HepG2 (cell line): ENCODE measurements around the gene CCDC70. TPM values are rescaled to one million over a fixed set of nuclear protein-coding genes. Genes with fewer than 3 reads are reported as not detected.

ENCODE experiments used
- ATAC-seq: fragments of 200-7000 bp; cut with Tn5 transposase; 3 replicates; pipeline ENCODE4 v1.9.1; 2020; ENCODE audit warnings: mild to moderate bottlenecking, moderate library complexity
- BruUV-seq: library from RNA; stranded (reverse); fragments of 400-500 nt; replicated peaks from 2 replicates; lab custom pipeline; 2021; lab: Mats Ljungman, UMichigan
- CTCF ChIA-PET: fragments of 300-600 bp; formaldehyde crosslinking; extraction: SDS; loops from one replicate; lab custom pipeline; 2021; ENCODE audit warnings: low total read pairs, inconsistent platforms, low intra/inter-chr PET ratio; lab: Yijun Ruan, JAX
- POLR2A ChIA-PET: fragments of 350-600 bp; sonication (Branson Sonifier 250); formaldehyde crosslinking; loops from one replicate; lab custom pipeline; 2020; ENCODE audit warnings: antibody characterized with exemption, inconsistent platforms; lab: Yijun Ruan, JAX
- DNase-seq: peaks from one replicate; pipeline ENCODE4 v3.0.0-alpha.2; 2015; ENCODE audit warnings: low spot score
- FAIRE-seq: peaks from 3 replicates; lab custom pipeline; 2011; peaks lifted over from hg19 to GRCh38; lab: Jason Lieb, UNC
- H2AFZ ChIP-seq: one replicate; pipeline ENCODE4 v1.6.1; 2011; ENCODE audit warnings: low read length, inconsistent platforms
- H3K27ac ChIP-seq: fragments of 300-600 bp; 3 replicates; pipeline ENCODE4 v1.8.0; 2011; ENCODE audit warnings: mixed run types, mild to moderate bottlenecking, mixed read lengths, low read length, inconsistent platforms; ENCODE audit not compliant: insufficient read depth; ENCODE audit errors: extremely low read length
- H3K27me3 ChIP-seq, 2 experiments: fragments of 200-600 bp in 1 of 2; 2 replicates in 1 of 2; 3 replicates in 1 of 2; pipeline versions ENCODE4 v1.6.0 to v1.8.0; 2011; ENCODE audit warnings: low read length in 2 of 2, mild to moderate bottlenecking in 2 of 2, moderate library complexity in 2 of 2, inconsistent platforms in 1 of 2; ENCODE audit not compliant: insufficient read depth in 2 of 2, control insufficient read depth in 1 of 2
- H3K36me3 ChIP-seq, 2 experiments: fragments of 200-600 bp in 1 of 2; replicated peaks in 1 of 2; 2 replicates in 1 of 2; 3 replicates in 1 of 2; pipeline versions ENCODE4 v1.5.1 to v1.8.0; 2011; ENCODE audit warnings: low read length in 2 of 2, inconsistent platforms in 1 of 2; ENCODE audit not compliant: insufficient read depth in 2 of 2, control insufficient read depth in 1 of 2
- H3K4me1 ChIP-seq: 2 replicates; pipeline ENCODE4 v1.5.1; 2012; ENCODE audit warnings: low read length, inconsistent platforms; ENCODE audit not compliant: insufficient read depth
- H3K4me2 ChIP-seq: 2 replicates; pipeline ENCODE4 v1.6.0; 2011; ENCODE audit warnings: low read depth, low read length, inconsistent platforms
- H3K4me3 ChIP-seq, 3 experiments: fragments of 200-600 bp in 1 of 3; sonication (generic), shearing (Covaris generic) in 1 of 3; replicated peaks in 1 of 3; 2 replicates each; pipeline ENCODE4 v1.5.1; 2011 to 2016; ENCODE audit warnings: low read length in 3 of 3, inconsistent platforms in 2 of 3, low read depth in 2 of 3, mild to moderate bottlenecking in 2 of 3, control low read depth in 1 of 3, mixed read lengths in 1 of 3; ENCODE audit not compliant: insufficient read depth in 1 of 3
- H3K79me2 ChIP-seq: one replicate; pipeline ENCODE4 v1.6.1; 2011; ENCODE audit warnings: low read length, inconsistent platforms; ENCODE audit not compliant: insufficient read depth
- H3K9ac ChIP-seq: 2 replicates; pipeline ENCODE4 v1.6.0; 2011; ENCODE audit warnings: mild to moderate bottlenecking, low read depth, low read length, inconsistent platforms; ENCODE audit not compliant: insufficient read depth
- H3K9me3 ChIP-seq: 2 replicates; pipeline ENCODE4 v1.5.1; 2012; ENCODE audit warnings: mild to moderate bottlenecking, low read length
- H4K20me1 ChIP-seq: 2 replicates; pipeline ENCODE4 v1.6.0; 2011; ENCODE audit warnings: inconsistent platforms, mild to moderate bottlenecking, low read length, moderate library complexity; ENCODE audit not compliant: insufficient read depth
- LBX2 ChIP-seq: sonication (generic); formaldehyde crosslinking; IDR thresholded peaks from 2 replicates; pipeline ENCODE4 v1.5.0; 2020; ENCODE audit warnings: missing genetic modification reagents, mild to moderate bottlenecking, borderline replicate concordance
- NCOR1 ChIP-seq: fragments of 200-600 bp; sonication (generic); IDR thresholded peaks from 2 replicates; pipeline ENCODE4 v1.7.0; 2017; ENCODE audit warnings: antibody characterized with exemption, low read length, borderline replicate concordance
- NKX3-1 ChIP-seq: sonication (generic); formaldehyde crosslinking; IDR thresholded peaks from 2 replicates; pipeline ENCODE4 v1.5.0; 2020; ENCODE audit warnings: missing genetic modification reagents
- U2AF2 ChIP-seq: fragments of 200-400 bp; formaldehyde crosslinking; IDR thresholded peaks from 2 replicates; pipeline ENCODE4 v1.6.1; 2017; ENCODE audit warnings: low read depth, mild to moderate bottlenecking, low read length
- ZNF619 ChIP-seq: sonication (generic); formaldehyde crosslinking; IDR thresholded peaks from 2 replicates; pipeline ENCODE4 v1.4.0; 2020; ENCODE audit warnings: mild to moderate bottlenecking, missing genetic modification reagents
- ZNF737 ChIP-seq: sonication (generic); formaldehyde crosslinking; IDR thresholded peaks from 2 replicates; pipeline ENCODE4 v1.5.0; 2020; ENCODE audit warnings: missing genetic modification reagents, mild to moderate bottlenecking, borderline replicate concordance
- WGBS: methylation state at CpG from one replicate; pipeline ENCODE4 v1.1.6; 2017; ENCODE audit warnings: low lambda C conversion rate; 5-methylcytosine and 5-hydroxymethylcytosine counted together
- in situ Hi-C: cut with HindIII; loops from 2 replicates; pipeline ENCODE4 v1.10.0; 2017; ENCODE audit warnings: low pct_unique_long_range_greater_than_20kb; ENCODE audit not compliant: extremely low pct_ligation_motif_present
- intact Hi-C: fragments of 100-400 bp; cut with micrococcal nuclease; formaldehyde crosslinking; loops from one replicate; pipeline ENCODE4 v1.10.0; 2022; ENCODE audit not compliant: unreplicated experiment
- polyA plus RNA-seq, 8 experiments: library from polyadenylated mRNA; depleted of rRNA in 3 of 8; stranded (reverse) in 7 of 8; unstranded in 1 of 8; fragments of >200 nt; fragmentation: Illumina TruSeq in 4 of 8; extraction: Trizol in 4 of 8; gene quantifications; 2 replicates each; pipeline versions ENCODE4 v1.2.1 to v1.2.3, GENCODE V29; 2011 to 2016; ENCODE audit warnings: low read depth in 4 of 8, missing spikeins in 1 of 8, mixed read lengths in 1 of 8; ENCODE audit not compliant: insufficient read depth in 1 of 8
- total RNA-seq, 5 experiments: library from RNA; depleted of rRNA; stranded (reverse); fragments of >200 nt; fragmentation: Illumina TruSeq; extraction: Trizol; gene quantifications; 2 replicates each; pipeline ENCODE4 v1.2.3, GENCODE V29; 2016; ENCODE audit warnings: low read depth in 1 of 5
- TF ChIP-seq, protein P1 (sequence below): sonication (generic); formaldehyde crosslinking; IDR thresholded peaks from 2 replicates; pipeline ENCODE4 v1.5.0; 2020; ENCODE audit warnings: missing genetic modification reagents
- TF ChIP-seq, protein P2 (sequence below): sonication (generic); formaldehyde crosslinking; IDR thresholded peaks from 2 replicates; pipeline ENCODE4 v1.5.1; 2020; ENCODE audit warnings: missing genetic modification reagents, mild to moderate bottlenecking, borderline replicate concordance

CCDC70 gene
- total and polyA plus RNA-seq, 2 of the 13 experiments (the other 11 are each of a cell fraction or from before 2014, with no cell fraction given): 0.13 TPM; not detected in 1

- TF ChIP-seq, protein P1, sequence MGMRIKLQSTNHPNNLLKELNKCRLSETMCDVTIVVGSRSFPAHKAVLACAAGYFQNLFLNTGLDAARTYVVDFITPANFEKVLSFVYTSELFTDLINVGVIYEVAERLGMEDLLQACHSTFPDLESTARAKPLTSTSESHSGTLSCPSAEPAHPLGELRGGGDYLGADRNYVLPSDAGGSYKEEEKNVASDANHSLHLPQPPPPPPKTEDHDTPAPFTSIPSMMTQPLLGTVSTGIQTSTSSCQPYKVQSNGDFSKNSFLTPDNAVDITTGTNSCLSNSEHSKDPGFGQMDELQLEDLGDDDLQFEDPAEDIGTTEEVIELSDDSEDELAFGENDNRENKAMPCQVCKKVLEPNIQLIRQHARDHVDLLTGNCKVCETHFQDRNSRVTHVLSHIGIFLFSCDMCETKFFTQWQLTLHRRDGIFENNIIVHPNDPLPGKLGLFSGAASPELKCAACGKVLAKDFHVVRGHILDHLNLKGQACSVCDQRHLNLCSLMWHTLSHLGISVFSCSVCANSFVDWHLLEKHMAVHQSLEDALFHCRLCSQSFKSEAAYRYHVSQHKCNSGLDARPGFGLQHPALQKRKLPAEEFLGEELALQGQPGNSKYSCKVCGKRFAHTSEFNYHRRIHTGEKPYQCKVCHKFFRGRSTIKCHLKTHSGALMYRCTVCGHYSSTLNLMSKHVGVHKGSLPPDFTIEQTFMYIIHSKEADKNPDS (CRISPR knock-in tag): no peak
- TF ChIP-seq NKX3-1: no peak
- TF ChIP-seq NCOR1: no peak
- no peak for TF ChIP-seq LBX2 (CRISPR knock-in tag)
These were observed 44.0 kb downstream of the CCDC70 start (continued) for GRCh38 chr13:51905787-51906186.

GRCh38 chr13:51906581-51906980 lies 44.8 kb downstream of the CCDC70 start:
- peak; percentile 18 for DNase-seq
- H3K79me2 ChIP-seq: no peaks in the 10 kb centered on the region
- H4K20me1 ChIP-seq: no peaks in the 10 kb centered on the region
- no peaks in the 10 kb centered on the region for H3K27me3 ChIP-seq
- WGBS: 75% methylated on average over 3 of the region's 3 CpGs
- ATAC-seq: peak; percentile 52
- FAIRE-seq: no peak
- peaks cover 11% of the 10 kb centered on the region for H3K4me1 ChIP-seq
- no peak overlapping the region for H3K9ac ChIP-seq
- intact Hi-C loops (no loop called here), in situ Hi-C loops (no loop called here)
- CTCF ChIA-PET: no interaction called here
- H3K36me3 ChIP-seq: peaks cover 6 to 19% of the 10 kb centered on the region in 2 experiments; a peak in 4 of 5 replicates
- no peak overlapping the region for H2AFZ ChIP-seq
- POLR2A ChIA-PET: no interaction called here
- BruUV-seq: no TSS peak
- H3K9me3 ChIP-seq: no peaks in the 10 kb centered on the region
- no peak overlapping the region for H3K27ac ChIP-seq
- H3K4me3 ChIP-seq: no peak overlapping the region
- TF ChIP-seq ZNF619: no peak
- no peak for TF ChIP-seq U2AF2
- TF ChIP-seq ZNF737: no peak
- TF ChIP-seq, protein P2, sequence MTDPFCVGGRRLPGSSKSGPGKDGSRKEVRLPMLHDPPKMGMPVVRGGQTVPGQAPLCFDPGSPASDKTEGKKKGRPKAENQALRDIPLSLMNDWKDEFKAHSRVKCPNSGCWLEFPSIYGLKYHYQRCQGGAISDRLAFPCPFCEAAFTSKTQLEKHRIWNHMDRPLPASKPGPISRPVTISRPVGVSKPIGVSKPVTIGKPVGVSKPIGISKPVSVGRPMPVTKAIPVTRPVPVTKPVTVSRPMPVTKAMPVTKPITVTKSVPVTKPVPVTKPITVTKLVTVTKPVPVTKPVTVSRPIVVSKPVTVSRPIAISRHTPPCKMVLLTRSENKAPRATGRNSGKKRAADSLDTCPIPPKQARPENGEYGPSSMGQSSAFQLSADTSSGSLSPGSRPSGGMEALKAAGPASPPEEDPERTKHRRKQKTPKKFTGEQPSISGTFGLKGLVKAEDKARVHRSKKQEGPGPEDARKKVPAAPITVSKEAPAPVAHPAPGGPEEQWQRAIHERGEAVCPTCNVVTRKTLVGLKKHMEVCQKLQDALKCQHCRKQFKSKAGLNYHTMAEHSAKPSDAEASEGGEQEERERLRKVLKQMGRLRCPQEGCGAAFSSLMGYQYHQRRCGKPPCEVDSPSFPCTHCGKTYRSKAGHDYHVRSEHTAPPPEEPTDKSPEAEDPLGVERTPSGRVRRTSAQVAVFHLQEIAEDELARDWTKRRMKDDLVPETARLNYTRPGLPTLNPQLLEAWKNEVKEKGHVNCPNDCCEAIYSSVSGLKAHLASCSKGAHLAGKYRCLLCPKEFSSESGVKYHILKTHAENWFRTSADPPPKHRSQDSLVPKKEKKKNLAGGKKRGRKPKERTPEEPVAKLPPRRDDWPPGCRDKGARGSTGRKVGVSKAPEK: no peak
- no peak overlapping the region for H3K4me2 ChIP-seq
